Neural progenitor cell (in vitro differentiated cells): ENCODE data around the gene FBXL17. TPM values are rescaled to one million over a fixed set of nuclear protein-coding genes. Genes with fewer than 3 reads are reported as not detected.

ENCODE experiments used
- DNase-seq: peaks from one replicate; pipeline ENCODE4 v3.0.0-alpha.2; 2016; ENCODE audit warnings: low spot score
- H2AFZ ChIP-seq: fragments of 200-600 bp; sonication (generic); replicated peaks from 2 replicates; pipeline ENCODE4 v1.6.1; 2016; ENCODE audit warnings: antibody characterized with exemption
- H3F3A ChIP-seq: fragments of 200-600 bp; sonication (generic); 2 replicates; pipeline ENCODE4 v1.6.1; 2016; ENCODE audit warnings: antibody characterized with exemption, low read depth
- H3K27ac ChIP-seq: fragments of 200-600 bp; sonication (generic); 2 replicates; pipeline ENCODE4 v1.5.1; 2016; ENCODE audit warnings: mild to moderate bottlenecking
- H3K27me3 ChIP-seq: fragments of 200-600 bp; sonication (generic); 2 replicates; pipeline ENCODE4 v1.6.1; 2016; ENCODE audit warnings: mild to moderate bottlenecking, moderate library complexity
- H3K36me3 ChIP-seq: fragments of 200-600 bp; sonication (generic); 2 replicates; pipeline ENCODE4 v1.5.1; 2016
- H3K4me1 ChIP-seq: fragments of 200-600 bp; sonication (generic); 2 replicates; pipeline ENCODE4 v1.6.1; 2016; ENCODE audit warnings: mixed run types
- H3K4me2 ChIP-seq: fragments of 200-600 bp; sonication (generic); 2 replicates; pipeline ENCODE4 v1.6.1; 2016
- H3K4me3 ChIP-seq: fragments of 200-600 bp; sonication (generic); 2 replicates; pipeline ENCODE4 v1.5.1; 2016
- H3K79me2 ChIP-seq: fragments of 200-600 bp; sonication (generic); 2 replicates; pipeline ENCODE4 v1.6.1; 2016; ENCODE audit warnings: low read depth
- H3K9ac ChIP-seq: fragments of 200-600 bp; sonication (generic); 2 replicates; pipeline ENCODE4 v1.6.1; 2016
- H3K9me3 ChIP-seq: fragments of 200-600 bp; sonication (generic); 2 replicates; pipeline ENCODE4 v1.5.1; 2016; ENCODE audit warnings: low read depth
- H4K20me1 ChIP-seq: fragments of 200-600 bp; sonication (generic); 2 replicates; pipeline ENCODE4 v1.6.1; 2016; ENCODE audit warnings: low read depth
- H3K27ac Mint-ChIP-seq: 3 replicates; pipeline ENCODE4 v1.8.0; 2021; ENCODE audit warnings: mixed read lengths
- H3K27me3 Mint-ChIP-seq: 2 replicates; pipeline ENCODE4 v1.8.0; 2022; ENCODE audit warnings: low read depth, mild to moderate bottlenecking, inconsistent platforms, moderate library complexity, mixed read lengths; ENCODE audit not compliant: insufficient read depth
- H3K36me3 Mint-ChIP-seq: 3 replicates; pipeline ENCODE4 v1.8.0; 2021; ENCODE audit warnings: mixed read lengths
- H3K4me1 Mint-ChIP-seq: 3 replicates; pipeline ENCODE4 v1.8.0; 2021; ENCODE audit warnings: mixed read lengths
- H3K4me3 Mint-ChIP-seq: 3 replicates; pipeline ENCODE4 v1.8.0; 2021; ENCODE audit warnings: mild to moderate bottlenecking, moderate library complexity, mixed read lengths
- H3K9me3 Mint-ChIP-seq: 3 replicates; pipeline ENCODE4 v1.8.0; 2020; ENCODE audit warnings: mixed read lengths
- CTCF ChIP-seq: fragments of 200-600 bp; sonication (generic); IDR thresholded peaks from 2 replicates; pipeline ENCODE4 v1.5.1; 2017; ENCODE audit warnings: antibody characterized with exemption, mild to moderate bottlenecking
- EZH2 ChIP-seq: fragments of 200-600 bp; sonication (generic); IDR thresholded peaks from 2 replicates; pipeline ENCODE4 v1.6.1; 2017; ENCODE audit warnings: antibody characterized with exemption, mild to moderate bottlenecking, moderate library complexity
- EZH2phosphoT487 ChIP-seq: fragments of 200-600 bp; sonication (generic); IDR thresholded peaks from 2 replicates; pipeline ENCODE4 v1.6.1; 2017; ENCODE audit warnings: antibody characterized with exemption
- total RNA-seq: library from RNA; depleted of rRNA; stranded (reverse); fragments of >200 nt; gene quantifications from 2 replicates; pipeline ENCODE4 v1.2.3, GENCODE V29; 2015; ENCODE audit warnings: low replicate concordance

FBXL17 gene
- total RNA-seq, 1 donor from 2014 or later = 7.6 TPM

- peak overlapping the region; percentile 48 for H3K27ac ChIP-seq
- TF ChIP-seq EZH2phosphoT487 (peak; percentile 75), CTCF (no peak)
- no peaks in the 10 kb centered on the region for H3K9me3 ChIP-seq
- Mint-ChIP-seq H3K4me1 (peaks cover 3% of the 10 kb centered on the region), H3K27me3 (peaks cover 2% of the 10 kb centered on the region), H3K36me3 (no peaks in the 10 kb centered on the region), H3K4me3 (no peak overlapping the region), H3K9me3 (no peaks in the 10 kb centered on the region), H3K27ac (no peak overlapping the region)
- H3K79me2 ChIP-seq = no peaks in the 10 kb centered on the region
- H4K20me1 ChIP-seq = no peaks in the 10 kb centered on the region
- no peak overlapping the region for H2AFZ ChIP-seq
- no peak overlapping the region for H3K9ac ChIP-seq
- H3K36me3 ChIP-seq = no peaks in the 10 kb centered on the region
- no peak overlapping the region for H3K4me3 ChIP-seq
- peak; percentile 68 for DNase-seq
- peaks cover 27% of the 10 kb centered on the region for H3F3A ChIP-seq
- H3K4me2 ChIP-seq = peak overlapping the region; percentile 65
- peaks cover 44% of the 10 kb centered on the region for H3K4me1 ChIP-seq
- no peaks in the 10 kb centered on the region for H3K27me3 ChIP-seq
These were observed 417.2 kb downstream of the FBXL17 start for GRCh38 chr5:107964722-107965121.

GRCh38 chr5:107959573-107960279, 422.2 kb downstream of the FBXL17 start:
- Histone ChIP-seq H3K9ac (no peak overlapping the region), H3K9me3 (no peaks in the 10 kb centered on the region), H4K20me1 (no peaks in the 10 kb centered on the region), H3F3A (peaks cover 38% of the 10 kb centered on the region), H3K79me2 (no peaks in the 10 kb centered on the region), H3K4me3 (no peak overlapping the region), H2AFZ (no peak overlapping the region), H3K27me3 (no peaks in the 10 kb centered on the region), H3K27ac (no peak overlapping the region), H3K4me1 (peaks cover 68% of the 10 kb centered on the region), H3K4me2 (no peak overlapping the region), H3K36me3 (no peaks in the 10 kb centered on the region)
- peaks cover 2% of the 10 kb centered on the region for H3K27me3 Mint-ChIP-seq
- no peaks in the 10 kb centered on the region for H3K36me3 Mint-ChIP-seq
- H3K27ac Mint-ChIP-seq = no peak overlapping the region
- no peak for TF ChIP-seq EZH2phosphoT487
- TF ChIP-seq CTCF = no peak
- no peak for TF ChIP-seq EZH2
- no peaks in the 10 kb centered on the region for H3K9me3 Mint-ChIP-seq
- H3K4me3 Mint-ChIP-seq = no peak overlapping the region
- DNase-seq = no peak
- peaks cover 20% of the 10 kb centered on the region for H3K4me1 Mint-ChIP-seq

GRCh38 chr5:107958861-107959260, 423.0 kb downstream of the FBXL17 start:
- Mint-ChIP-seq H3K36me3 (no peaks in the 10 kb centered on the region), H3K27ac (no peak overlapping the region), H3K27me3 (peaks cover 2% of the 10 kb centered on the region), H3K9me3 (no peaks in the 10 kb centered on the region), H3K4me1 (peaks cover 24% of the 10 kb centered on the region), H3K4me3 (no peak overlapping the region)
- no peak overlapping the region for H3K9ac ChIP-seq
- no peak overlapping the region for H3K4me2 ChIP-seq
- no peaks in the 10 kb centered on the region for H3K9me3 ChIP-seq
- no peak for TF ChIP-seq EZH2phosphoT487
- no peak for TF ChIP-seq CTCF
- TF ChIP-seq EZH2 = no peak
- peaks cover 68% of the 10 kb centered on the region for H3K4me1 ChIP-seq
- no peaks in the 10 kb centered on the region for H3K27me3 ChIP-seq
- no peak overlapping the region for H3K4me3 ChIP-seq
- H3K36me3 ChIP-seq = no peaks in the 10 kb centered on the region
- no peak for DNase-seq
- H3K79me2 ChIP-seq = no peaks in the 10 kb centered on the region
- no peaks in the 10 kb centered on the region for H4K20me1 ChIP-seq
- H3K27ac ChIP-seq = no peak overlapping the region
- peaks cover 30% of the 10 kb centered on the region for H3F3A ChIP-seq
- no peak overlapping the region for H2AFZ ChIP-seq
